Jurkat, Clone E6-1 (cell line): Measurements from ENCODE around the gene FEZF1.

ENCODE experiments used
- DNase-seq: peaks from one replicate; pipeline ENCODE4 v3.0.0-alpha.2; 2011; ENCODE audit warnings: low read depth, low spot score
- H3K4me3 ChIP-seq: 2 replicates; pipeline ENCODE4 v1.5.1; 2011; ENCODE audit warnings: mild to moderate bottlenecking, low read length, control low read depth, moderate library complexity

Gene FEZF1

DNA sequence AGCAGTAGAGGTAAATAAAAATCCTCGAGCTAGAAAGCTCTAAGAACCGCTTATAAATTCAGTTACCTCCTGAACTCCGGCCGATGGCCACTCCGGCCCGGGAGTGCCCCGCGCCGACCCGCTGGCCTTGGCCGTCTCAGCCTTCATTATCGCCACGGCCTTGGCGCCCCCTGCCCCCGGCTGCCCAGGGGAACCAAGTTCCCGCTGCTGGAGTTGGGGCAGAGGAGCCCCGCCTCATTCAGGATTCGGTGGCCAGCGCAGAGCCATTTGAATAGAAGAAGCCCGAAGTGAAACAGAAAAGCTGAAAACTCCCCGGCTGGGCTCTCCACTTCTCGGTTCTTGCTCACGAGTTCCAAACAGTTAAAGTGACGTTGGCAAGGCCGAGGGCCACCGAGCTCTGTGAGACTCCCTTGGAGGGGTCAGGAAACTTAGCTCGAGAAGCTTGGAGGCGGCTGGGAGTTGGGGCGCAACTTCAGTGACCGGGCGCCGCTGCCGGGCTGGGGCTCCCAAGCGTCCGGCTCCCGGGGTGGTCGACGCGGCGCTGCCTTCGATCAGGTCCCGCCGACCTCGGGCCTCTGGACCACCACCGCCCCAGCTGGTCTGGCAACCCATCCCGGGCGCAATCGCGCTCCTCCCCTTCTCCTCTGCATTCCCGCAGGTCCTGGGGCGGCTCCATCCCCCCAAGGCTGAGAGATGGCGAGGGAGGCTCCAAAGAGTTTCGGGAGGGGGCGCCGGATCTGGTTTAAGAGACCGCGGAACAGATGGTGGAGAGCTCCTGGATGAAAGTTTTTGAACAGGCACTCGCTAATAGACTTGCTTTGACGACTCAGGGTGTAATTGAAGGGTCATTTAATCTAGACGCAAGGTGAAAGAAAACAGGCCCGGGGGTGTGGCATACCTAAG lies 5.8 kb upstream of the FEZF1 start:
- no peak for DNase-seq
- no peak overlapping the region for H3K4me3 ChIP-seq

DNA sequence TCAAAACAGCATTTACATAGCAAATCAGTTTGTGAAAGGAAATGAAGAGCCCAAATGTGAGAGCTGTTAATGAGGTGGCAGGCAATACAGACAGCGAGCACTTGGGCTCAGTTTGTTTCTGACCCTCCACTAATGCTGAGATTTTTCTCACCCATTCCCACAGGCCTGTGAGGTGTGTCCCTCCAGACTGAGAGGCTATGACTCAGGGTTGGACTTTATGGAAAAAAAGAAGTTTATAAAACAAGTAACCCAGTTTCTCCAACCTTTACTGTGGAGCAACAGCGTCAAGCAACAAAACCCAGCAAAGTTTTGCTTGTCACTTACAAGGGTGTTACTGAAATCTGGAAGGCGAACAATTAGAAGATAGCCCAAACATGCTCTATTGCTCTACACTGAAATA lies 4.9 kb upstream of the FEZF1 start:
- no peak overlapping the region for H3K4me3 ChIP-seq

DNA sequence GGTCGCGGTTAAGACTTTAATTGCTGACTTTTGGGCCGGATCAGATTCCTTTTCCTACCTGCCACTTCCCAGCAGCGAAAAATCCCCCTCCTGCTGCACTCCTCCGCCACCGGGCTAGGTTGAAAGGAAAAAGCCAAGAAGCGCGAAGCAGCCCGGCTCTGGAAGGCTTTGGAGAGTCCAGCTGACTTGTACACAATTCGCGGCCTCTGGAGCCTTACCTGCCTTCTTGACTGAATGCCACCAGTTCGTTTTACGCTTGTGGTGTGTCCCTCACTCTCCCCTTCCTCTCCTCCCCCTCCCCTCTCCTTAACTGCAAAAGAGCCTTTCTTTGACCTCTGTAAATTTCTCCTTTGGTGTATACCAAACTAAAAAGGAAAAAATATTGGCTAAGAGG lies 2.7 kb upstream of the FEZF1 start:
- H3K4me3 ChIP-seq = no peak overlapping the region
- no peak for DNase-seq

More for the DNA sequence above, 4.9 kb upstream of the FEZF1 start:
- no peak for DNase-seq

DNA sequence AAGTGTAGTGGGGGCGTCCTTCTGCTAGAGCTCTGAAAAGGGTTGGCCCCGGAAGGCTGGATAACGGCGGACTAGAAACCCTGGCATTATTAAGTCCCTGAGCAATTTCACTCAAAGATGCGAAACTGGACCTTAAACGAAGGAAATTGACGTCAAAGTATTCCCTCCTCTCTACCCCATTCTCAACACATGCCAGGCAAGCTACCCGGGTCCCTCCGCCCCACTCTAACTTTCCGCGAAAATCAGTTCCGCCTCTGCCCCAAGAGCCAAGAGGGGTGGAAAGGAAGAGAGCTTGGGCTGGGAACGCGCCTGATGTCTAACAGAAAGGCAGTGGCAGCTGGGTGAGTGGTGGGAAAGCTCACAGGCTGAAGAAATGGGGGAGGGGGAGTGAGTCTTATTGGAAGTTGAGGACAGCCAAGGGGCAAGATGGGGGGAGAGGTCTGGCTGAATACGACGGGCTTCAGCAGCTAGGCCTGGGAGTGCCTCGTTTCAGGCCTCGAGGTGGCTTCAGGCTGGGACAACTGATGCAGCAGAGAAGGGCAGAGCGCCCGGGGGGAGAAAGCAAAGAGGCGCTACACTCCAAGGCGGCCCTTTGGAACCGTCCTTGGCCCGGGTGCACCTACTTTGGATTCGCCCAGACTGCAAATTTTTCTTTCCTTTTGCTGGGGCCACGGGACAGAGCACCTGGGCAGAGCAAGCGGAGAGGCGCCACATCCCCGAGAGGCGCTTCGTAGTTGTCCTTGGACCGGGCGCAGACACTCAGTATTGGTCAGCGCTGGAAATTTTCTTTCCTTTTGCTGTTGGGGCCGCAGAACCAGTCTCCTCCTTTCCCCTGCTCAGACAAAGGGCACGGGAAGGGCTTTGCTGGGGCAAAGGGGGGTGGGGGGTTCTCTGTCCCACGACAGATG lies 2.0 kb upstream of the FEZF1 start:
- no peak for DNase-seq
- no peak overlapping the region for H3K4me3 ChIP-seq

DNA sequence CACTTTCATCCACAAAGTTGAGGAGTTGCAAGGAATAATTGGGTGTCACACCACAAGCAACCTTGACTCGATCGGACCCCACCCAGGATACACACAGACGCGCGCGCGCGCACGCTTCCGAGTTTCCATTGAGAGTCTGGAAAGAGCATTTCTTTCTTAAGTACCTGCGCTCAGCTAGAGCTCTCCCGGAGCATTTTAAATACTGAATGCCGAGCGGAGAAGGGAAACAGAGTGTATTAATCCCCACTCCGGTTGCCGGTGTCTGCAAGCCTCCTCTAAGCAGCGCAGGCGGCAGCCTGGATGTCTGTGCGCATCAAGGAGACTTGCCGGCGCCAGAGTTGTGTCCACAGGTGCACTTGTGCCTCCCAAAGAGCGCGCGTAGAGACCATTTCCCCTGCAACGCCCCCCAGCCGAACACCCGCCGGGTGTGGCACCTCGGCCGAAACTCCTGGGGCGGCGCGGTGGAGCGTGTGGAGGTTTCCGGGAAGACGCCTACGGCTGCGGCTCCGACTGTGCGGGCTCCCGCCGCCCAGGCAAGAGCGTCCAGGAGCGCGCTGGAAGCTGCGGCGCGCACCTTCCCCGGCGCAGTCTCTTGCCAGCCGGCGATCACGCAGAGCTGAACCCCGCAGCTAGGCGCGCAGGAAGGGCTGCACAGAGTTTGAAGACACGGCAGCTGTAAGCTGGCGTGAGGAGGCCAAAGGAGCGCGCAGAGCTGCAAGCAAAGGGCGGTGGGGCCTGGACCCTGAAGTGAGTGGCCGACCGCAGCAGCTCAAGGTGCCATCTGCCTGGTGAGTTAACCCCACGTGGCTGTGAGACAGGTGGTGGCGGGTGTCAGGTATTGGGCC lies 1.1 kb upstream of the FEZF1 start:
- H3K4me3 ChIP-seq = no peak overlapping the region
- DNase-seq = no peak

DNA sequence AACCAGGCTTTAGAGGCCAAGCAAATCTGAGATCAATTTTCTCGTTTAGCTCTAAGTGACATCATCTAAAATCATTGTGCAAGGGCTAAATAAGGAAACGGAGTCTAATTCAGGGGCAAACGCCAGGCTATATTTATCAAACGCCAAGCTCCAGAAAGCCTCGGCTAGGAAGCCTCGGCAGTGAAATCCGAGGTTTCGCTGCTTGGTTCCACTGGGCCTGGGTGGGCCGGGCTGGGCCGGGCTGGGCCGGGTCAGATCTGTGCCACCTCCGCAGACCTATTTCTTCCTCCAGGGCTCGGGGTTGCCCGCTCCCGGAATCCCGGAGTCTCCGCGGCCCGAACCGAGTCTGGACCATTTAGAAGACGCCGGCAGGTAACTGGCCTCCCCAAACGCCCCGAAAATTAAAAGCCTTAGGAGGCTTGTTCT lies 459 bp upstream of the FEZF1 start:
- DNase-seq = no peak
- H3K4me3 ChIP-seq = no peak overlapping the region

DNA sequence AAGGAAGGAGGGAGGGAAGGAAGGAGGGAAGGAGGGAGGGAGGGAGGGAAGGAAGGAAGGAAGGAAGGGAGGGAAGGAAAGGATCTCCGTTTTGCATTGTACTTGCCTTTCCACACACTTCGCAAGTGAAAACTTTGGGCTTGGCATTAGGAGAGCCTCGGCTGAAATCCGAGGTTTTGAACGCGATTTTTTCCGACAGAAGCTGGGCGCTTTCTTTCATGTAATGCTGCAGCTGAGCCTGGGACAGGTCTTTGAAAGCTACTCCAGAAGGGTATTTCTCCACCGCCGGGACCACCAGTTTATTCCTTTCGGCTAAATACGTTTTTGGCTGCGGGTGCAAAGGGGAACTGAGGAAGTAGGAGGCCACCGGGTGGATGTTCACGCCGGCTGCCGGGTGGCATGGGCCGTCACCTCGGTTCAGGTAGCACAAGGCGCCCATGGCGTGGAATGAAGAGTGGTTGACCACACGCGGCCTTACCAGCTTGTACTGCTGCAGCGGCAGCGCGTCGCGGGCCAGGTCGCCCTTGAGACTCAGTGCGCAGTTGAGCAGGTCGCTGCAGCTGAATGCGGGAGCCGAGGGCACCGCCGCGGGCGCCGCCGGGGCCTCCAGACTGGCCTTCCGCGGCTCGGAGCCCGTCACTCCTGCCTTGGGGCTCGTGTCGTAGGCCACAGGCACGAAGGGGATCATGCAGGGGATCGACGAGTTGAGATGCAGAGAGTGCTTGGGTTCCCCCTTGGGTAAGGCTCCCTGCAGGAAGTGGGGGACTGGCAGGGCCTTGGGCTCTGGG lies 825 bp downstream of the FEZF1 start:
- no peak overlapping the region for H3K4me3 ChIP-seq
- no peak for DNase-seq

DNA sequence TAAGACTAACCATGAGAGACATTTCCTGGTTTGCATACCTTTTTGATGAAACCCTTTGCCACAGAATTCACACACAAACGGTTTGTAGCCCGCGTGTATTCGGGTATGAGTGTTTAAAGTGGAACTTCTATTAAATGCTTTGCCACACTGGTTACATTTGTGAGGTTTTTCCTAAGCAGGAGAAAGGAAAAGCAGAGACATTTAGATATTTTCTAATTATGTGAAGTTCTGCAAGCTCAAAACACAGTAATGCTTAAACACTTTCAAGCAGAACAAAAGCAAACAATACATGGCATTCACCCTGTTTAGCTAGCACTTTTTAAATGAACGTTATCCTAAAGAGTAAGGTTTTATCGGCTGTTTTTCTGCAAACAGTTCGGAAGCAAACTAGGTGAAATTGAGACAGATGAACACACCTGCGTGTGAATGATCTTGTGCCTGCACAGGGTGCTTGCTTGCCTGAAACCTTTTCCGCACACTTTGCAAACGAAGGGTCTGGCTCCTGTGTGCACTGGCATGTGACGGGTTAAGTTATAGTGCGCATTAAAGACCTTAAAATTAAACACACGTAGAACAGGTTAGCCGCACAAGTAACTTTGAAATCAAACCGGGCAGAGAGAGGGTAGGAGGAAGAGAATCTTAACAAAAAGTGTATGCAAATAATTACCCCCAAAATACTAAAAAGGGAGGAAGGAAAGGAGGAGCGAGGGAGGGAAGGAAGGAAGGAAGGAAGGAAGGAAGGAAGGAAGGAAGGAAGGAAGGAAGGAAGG lies 1.6 kb downstream of the FEZF1 start:
- H3K4me3 ChIP-seq = no peak overlapping the region

DNA sequence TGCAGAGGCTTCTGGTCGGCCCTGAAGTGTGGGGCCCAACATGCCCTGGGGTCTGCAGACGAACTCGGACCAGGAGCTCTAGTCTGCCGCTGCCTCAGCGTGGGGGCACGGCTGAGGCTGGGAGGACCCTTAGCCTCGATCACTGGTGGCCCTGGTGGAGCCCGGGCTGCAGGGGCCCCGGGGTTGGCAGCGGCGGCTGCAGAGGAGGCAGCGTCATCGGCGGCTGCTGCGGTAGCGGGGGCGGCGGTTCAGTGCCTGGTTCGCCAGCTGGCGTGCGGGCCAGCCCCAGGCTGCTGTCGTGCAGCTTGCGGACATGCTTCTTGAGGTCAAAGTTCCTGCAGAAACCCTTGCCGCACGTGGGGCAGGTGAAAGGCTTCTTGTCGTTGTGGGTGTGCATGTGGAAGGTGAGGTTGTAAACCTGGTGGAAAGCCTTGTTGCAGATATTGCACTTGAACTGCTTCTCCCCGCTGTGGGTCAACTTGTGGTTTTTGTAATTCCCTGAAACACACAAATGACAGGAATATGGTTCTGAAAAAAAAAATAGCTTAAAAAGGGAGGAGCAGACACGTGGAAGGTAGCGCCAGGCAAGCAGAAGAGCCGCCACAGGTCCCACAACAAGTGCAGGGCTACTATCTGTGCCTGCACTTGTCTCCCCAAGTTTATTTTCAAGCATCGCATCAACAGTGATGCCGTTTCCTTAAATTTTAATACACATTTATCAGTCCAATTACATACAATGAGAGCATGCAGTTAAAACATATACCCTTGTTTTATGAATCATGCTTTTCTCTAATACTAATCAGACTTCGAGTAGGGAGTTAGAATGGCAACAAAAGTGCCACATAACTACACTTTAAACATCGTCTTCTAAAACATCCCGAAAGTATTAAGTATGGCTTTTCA lies 2.4 kb downstream of the FEZF1 start:
- no peak overlapping the region for H3K4me3 ChIP-seq
- DNase-seq = no peak

More for the DNA sequence above, 1.6 kb downstream of the FEZF1 start:
- DNase-seq = no peak

DNA sequence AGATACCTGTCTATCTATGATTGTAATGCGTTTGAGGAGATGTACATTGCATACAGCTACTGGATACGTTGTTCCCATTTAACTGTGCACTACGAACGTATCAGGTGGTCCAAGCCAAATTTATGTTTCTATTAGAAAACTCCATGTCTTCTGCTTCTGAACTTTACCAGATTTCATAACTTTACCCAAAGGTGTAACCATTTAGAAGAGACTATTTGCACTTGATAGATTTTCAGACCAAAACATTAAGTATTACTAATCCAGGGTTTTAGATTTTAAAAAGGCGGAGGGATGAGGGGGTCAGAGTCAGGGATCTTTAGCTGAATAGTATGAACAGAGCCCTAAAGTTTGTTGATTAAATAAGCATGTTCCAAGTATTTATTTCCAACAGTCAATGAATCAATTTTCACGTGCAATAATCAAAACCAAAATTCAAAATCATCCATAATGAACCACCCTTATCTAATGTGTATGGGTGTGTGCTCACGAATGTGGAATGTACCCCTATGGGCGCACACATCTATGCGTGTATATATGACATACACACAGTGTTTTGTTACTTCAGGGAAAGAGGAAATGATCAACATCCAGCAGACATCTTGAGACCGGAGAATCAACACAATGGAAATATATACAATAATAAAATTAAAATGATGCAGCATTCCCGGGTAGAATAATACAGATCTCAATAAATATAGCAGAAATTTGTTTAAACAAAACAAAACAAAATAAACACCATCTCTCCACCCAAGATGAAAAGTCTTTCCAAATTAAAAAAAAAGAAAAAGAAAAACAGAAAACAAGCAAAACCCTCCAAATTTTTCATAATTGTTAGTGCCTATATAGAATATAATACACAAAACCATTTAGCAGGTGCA lies 3.4 kb downstream of the FEZF1 start:
- DNase-seq = no peak
- H3K4me3 ChIP-seq = no peak overlapping the region

DNA sequence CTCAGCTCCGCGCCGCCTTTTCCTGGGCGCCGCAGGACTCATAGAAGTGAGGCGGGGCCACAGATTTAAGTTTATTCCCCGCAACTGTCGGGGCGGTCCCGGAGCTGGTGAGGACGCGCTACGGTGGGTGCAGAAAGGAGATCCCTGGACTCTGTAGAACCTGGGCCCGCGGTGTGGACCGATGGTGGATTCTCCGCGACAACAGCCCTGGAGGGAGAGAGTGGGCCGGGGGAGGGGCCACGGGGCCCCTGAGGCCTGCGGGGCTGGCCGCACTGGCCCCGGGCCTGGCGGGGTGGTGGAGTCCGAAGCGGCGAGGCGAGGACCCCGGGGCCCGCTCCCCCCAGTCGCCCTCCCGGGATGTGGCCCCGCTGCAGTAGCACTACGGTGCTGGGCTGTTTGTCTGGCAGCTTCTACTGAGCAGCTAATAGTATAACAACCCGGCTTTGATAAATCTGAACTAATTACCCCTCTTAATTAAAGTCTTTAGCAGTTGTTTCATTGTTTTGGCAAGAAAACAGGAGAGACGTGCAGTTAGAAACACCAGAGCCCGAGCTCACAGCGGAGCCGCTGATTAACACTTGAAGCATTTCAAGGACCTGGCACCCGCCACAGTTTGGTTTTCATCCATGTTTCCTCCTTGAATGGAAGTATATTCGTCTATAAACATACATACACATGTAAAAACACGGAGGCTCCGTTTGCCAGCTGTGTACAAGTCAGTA lies 4.2 kb downstream of the FEZF1 start:
- DNase-seq = no peak
- H3K4me3 ChIP-seq = no peak overlapping the region

DNA sequence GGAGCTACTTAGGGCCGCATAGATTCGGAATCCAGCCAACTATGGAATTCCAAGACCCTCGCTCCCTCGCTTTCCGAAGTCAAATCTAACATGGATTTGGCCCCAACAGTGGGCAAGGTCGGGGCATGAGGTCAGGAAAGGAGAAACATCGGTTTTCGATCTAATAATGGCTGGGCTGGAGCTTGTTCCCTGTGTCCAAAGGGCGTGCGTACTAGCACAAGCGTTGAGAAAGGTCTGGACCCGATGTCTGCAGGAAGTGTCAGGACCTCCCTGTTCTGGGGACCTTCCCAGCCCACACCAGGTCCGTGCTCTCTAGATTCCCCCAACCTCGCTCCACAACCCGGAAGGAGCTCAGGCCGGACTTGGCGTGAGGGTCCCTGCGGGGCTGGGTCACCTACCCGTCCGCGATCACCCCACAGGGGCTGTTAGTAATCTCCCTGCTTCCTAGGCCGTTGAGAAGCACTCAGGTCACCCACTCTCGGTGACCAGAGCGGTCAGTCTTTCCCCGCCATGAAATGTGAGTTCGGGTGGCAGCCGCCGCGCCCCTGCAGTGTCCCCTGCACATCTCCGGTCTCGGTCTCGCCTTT lies 4.8 kb downstream of the FEZF1 start:
- no peak overlapping the region for H3K4me3 ChIP-seq

DNA sequence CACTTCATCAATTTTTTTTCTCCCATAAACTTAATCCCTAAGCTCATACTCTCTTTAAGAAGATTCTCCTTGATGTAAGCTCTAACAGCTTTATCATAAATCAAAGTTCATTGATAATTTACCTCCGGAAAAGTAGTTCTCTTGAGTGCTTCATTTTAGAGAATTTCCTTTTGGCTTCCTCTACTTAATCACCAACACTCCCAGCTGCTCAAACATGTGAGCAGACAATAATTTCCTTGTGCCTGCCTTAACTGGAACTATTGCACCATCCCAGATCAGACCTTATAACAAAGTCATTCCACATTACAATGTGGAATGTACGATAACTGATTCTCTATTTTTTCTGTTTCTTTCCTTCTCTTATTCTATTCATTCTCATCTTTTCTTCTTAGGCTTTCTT lies 5.9 kb downstream of the FEZF1 start:
- DNase-seq = no peak
- no peak overlapping the region for H3K4me3 ChIP-seq

More for the DNA sequence above, 4.8 kb downstream of the FEZF1 start:
- DNase-seq = no peak

DNA sequence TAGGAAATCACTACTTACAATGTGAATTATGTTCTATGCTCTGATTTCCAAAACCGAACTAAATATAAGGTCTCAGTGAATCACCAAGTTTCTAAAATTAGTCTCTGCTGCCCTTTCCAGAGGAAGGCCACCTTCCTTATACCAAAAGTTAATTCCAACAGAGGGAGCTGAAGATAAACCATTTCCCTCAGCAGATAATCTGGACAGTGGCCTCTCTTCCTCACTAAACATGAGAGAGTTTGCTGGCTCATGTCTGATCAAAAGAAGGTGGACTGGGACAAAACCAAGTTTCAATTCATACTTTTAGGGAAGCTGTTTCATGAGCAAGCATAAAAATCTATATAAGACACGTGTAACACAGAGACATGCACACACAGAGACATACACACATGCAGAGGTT lies 6.4 kb downstream of the FEZF1 start:
- no peak overlapping the region for H3K4me3 ChIP-seq
- no peak for DNase-seq

DNA sequence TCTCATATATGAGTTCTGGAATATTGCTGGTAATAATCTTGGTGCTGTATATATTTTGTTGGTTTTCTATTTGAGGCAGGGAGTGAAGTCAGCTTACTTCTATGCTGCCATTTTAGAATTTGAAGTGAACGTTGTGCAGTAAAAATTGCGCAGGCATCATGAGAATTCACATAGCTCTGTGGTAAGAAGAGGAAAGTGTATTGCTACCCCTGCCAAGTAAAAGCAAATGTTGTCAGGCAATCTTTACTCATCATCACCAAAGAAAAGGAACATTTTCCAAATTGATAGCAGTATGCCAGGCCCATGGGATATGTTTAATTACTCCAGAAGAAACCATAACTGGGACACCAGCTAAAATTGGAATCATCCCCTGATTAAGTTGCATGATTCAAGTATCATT lies 13.4 kb downstream of the FEZF1 start:
- no peak for DNase-seq

More for the DNA sequence above, 13.4 kb downstream of the FEZF1 start:
- no peak overlapping the region for H3K4me3 ChIP-seq
